Measurements from ENCODE around the gene RETREG1. TPM values are rescaled to one million over a fixed set of nuclear protein-coding genes. Genes with fewer than 3 reads are reported as not detected.

RETREG1 gene
- total RNA-seq, 4 donors from 2014 or later: 22.5 to 73.3 (median 43.6) TPM

GRCh38 chr5:16557477-16557876 is 59.3 kb downstream of the RETREG1 start:
- no peak for ATAC-seq (ENCODE audit: low FRiP score)
- DNase-seq (ENCODE audit: low spot score): no peak
- TF ChIP-seq, protein P1, sequence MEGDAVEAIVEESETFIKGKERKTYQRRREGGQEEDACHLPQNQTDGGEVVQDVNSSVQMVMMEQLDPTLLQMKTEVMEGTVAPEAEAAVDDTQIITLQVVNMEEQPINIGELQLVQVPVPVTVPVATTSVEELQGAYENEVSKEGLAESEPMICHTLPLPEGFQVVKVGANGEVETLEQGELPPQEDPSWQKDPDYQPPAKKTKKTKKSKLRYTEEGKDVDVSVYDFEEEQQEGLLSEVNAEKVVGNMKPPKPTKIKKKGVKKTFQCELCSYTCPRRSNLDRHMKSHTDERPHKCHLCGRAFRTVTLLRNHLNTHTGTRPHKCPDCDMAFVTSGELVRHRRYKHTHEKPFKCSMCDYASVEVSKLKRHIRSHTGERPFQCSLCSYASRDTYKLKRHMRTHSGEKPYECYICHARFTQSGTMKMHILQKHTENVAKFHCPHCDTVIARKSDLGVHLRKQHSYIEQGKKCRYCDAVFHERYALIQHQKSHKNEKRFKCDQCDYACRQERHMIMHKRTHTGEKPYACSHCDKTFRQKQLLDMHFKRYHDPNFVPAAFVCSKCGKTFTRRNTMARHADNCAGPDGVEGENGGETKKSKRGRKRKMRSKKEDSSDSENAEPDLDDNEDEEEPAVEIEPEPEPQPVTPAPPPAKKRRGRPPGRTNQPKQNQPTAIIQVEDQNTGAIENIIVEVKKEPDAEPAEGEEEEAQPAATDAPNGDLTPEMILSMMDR (IDR thresholded peaks at IDR 0.05): no peak

DNA sequence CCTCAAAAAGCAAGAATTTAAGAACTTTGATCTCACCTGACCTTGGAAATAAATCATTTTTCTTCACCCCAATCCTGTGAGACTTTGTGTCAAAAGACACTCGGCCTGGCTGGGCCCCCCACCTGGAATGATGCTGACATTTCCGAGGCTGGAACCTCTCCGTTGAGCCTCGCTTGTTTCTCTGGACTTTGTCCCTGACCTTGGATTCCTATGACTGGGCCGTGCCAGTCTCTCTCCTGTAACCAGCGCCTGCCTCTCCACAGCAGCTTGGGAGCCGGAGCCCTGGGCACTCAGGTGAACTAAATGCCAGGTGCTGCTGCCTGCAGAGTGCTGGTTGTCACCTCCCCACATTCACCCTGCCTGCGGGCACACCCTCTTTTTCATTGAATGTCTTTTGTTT is 62.7 kb downstream of the RETREG1 start:
- DNase-seq (ENCODE audit: low spot score) (no peak), ATAC-seq (ENCODE audit: low FRiP score) (no peak)
- TF ChIP-seq, protein P1 (IDR thresholded peaks at IDR 0.05): no peak

DNA sequence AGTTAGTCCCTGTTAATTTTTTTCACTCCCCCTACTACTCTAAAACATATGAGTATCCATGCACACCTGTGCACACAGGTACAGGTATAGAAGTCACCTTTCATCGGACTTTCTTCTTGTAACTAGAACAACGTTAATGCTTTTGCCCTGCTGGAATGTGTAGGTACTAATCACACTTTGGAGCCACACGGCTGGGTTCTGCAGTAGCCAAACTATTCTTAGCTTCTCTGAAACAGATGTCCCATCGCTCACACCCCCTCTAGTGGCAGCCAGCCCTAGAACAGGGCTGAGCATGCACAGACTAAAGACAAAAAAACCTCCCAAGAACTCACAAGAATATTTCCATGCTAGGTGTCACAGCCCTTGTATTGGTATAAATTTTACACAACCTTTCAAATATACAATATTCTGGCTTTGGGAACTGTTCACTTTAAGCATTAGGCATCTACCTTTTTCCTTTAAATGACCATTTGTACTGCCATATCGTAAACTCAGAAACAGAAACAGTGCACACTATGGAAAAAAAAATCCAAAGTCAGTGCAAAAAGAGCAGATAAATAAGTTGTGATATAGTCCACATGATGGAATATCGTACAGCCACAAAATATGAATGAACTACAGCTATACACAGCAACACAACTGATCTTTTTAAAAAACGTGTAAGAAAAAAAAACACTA is 64.0 kb downstream of the RETREG1 start:
- DNase-seq (ENCODE audit: low spot score): peak; percentile 52
- TF ChIP-seq, protein P1 (IDR thresholded peaks at IDR 0.05): no peak

DNA sequence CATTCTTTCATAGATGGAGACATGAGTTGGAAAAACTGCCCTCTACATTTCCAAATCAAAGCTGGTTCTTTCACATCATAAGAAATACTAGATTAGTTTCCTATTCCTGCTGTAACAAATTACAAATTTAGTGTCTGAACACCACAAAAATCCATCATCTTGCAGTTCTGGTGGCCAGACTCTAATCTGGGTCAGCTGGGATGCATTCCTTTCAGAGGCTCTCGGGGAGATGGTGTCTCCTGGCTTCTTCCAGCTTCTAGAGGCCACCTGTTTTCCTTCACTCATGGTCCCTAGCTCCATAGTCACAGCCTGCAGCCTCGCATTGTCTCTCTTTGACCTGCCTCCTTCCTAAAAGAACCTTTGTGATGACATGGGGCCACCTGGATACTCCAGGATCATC is 65.2 kb downstream of the RETREG1 start:
- no peak for ATAC-seq (ENCODE audit: low FRiP score)
- TF ChIP-seq, protein P1 (IDR thresholded peaks at IDR 0.05): no peak
- no peak for DNase-seq (ENCODE audit: low spot score)

More for the DNA sequence above, 64.0 kb downstream of the RETREG1 start:
- peak; percentile 70 for ATAC-seq (ENCODE audit: low FRiP score)

DNA sequence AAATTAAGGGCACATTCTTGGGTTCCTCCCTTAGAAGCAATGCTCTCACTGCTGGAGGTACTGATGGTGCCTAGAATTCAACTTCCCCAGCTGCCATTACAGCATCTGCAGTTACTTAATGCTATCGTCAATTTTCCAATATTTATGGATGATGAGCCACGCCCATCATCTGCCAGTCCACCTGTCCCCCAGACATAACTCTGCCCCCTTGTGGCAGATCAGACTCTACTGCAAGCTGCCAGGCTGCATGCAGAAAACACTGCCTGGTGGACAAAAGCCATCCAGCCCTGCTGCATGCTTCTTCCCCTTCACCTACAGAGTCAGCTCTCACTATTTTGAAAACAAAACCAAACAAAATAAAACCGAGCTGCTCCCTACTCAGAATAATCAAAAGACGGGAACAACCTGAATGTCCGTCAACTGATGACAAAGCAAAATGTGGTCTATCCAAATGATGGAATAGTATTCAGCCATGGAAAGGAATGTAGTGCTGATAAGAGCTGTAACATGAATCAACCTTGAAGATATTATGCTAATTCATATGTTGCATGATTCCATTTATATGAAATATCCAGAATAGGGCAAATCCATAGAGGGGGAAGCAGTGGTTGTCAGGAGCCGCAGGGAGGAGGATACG is 66.4 kb downstream of the RETREG1 start:
- DNase-seq (ENCODE audit: low spot score) (no peak), ATAC-seq (ENCODE audit: low FRiP score) (no peak)
- TF ChIP-seq, protein P1 (IDR thresholded peaks at IDR 0.05): no peak

DNA sequence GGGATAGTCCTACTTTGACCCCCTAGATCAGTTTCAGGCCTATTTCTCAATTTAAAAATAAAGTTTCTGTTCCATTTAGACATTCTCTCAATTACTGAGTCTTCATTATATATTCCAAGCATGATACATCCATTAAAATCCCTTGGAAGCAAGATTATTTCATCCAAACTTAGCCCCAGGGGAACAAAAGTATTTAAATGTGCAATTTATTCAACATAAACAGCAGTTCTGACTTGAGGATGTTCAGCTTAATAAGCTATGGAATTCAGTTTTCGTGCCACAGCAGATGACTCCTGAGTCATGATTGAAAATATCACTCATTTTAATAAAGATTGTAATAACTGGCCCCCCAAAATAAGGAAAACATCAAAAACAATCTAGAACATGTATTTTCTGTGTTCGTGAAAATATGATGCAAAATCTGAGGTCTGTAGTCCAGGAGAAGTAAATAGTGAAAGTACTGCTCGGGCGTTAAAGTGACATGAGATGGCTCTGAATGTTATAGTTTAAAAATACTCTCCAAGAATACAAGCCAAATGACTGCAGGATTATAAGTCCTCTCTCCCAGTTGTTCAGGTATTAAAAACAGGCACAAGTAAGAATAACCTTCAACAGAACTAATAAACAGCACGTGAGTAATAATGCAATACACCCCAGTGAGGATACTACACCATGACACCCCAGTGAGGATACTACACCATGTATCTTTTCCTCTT is 67.1 kb downstream of the RETREG1 start:
- TF ChIP-seq, protein P1 (IDR thresholded peaks at IDR 0.05): no peak
- no peak for DNase-seq (ENCODE audit: low spot score)
- no peak for ATAC-seq (ENCODE audit: low FRiP score)

All from omental fat pad (tissue), 4 donors.